ENCODE measurements around the gene VWC2.

GRCh38 chr7:49848211-49848841, 74.9 kb downstream of the VWC2 start:
- TF ChIP-seq, protein P1, sequence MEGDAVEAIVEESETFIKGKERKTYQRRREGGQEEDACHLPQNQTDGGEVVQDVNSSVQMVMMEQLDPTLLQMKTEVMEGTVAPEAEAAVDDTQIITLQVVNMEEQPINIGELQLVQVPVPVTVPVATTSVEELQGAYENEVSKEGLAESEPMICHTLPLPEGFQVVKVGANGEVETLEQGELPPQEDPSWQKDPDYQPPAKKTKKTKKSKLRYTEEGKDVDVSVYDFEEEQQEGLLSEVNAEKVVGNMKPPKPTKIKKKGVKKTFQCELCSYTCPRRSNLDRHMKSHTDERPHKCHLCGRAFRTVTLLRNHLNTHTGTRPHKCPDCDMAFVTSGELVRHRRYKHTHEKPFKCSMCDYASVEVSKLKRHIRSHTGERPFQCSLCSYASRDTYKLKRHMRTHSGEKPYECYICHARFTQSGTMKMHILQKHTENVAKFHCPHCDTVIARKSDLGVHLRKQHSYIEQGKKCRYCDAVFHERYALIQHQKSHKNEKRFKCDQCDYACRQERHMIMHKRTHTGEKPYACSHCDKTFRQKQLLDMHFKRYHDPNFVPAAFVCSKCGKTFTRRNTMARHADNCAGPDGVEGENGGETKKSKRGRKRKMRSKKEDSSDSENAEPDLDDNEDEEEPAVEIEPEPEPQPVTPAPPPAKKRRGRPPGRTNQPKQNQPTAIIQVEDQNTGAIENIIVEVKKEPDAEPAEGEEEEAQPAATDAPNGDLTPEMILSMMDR (IDR thresholded peaks at IDR 0.05), result no peak
- TF ChIP-seq, protein P2, sequence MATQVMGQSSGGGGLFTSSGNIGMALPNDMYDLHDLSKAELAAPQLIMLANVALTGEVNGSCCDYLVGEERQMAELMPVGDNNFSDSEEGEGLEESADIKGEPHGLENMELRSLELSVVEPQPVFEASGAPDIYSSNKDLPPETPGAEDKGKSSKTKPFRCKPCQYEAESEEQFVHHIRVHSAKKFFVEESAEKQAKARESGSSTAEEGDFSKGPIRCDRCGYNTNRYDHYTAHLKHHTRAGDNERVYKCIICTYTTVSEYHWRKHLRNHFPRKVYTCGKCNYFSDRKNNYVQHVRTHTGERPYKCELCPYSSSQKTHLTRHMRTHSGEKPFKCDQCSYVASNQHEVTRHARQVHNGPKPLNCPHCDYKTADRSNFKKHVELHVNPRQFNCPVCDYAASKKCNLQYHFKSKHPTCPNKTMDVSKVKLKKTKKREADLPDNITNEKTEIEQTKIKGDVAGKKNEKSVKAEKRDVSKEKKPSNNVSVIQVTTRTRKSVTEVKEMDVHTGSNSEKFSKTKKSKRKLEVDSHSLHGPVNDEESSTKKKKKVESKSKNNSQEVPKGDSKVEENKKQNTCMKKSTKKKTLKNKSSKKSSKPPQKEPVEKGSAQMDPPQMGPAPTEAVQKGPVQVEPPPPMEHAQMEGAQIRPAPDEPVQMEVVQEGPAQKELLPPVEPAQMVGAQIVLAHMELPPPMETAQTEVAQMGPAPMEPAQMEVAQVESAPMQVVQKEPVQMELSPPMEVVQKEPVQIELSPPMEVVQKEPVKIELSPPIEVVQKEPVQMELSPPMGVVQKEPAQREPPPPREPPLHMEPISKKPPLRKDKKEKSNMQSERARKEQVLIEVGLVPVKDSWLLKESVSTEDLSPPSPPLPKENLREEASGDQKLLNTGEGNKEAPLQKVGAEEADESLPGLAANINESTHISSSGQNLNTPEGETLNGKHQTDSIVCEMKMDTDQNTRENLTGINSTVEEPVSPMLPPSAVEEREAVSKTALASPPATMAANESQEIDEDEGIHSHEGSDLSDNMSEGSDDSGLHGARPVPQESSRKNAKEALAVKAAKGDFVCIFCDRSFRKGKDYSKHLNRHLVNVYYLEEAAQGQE (IDR thresholded peaks at IDR 0.05; ENCODE audit: insufficient read depth in 1 of 2, low read depth in 2 of 2, low read length in 1 of 2), result no peak
- no peak for TF ChIP-seq TCF7L2 (IDR thresholded peaks at IDR 0.05; ENCODE audit: low read depth, low read length)
- no peak for TF ChIP-seq SIN3A (IDR thresholded peaks at IDR 0.05; ENCODE audit: borderline replicate concordance, insufficient read depth, low read depth, low read length)
